Measurements from ENCODE around the gene TENT4A. TPM values are rescaled to one million over a fixed set of nuclear protein-coding genes. Genes with fewer than 3 reads are reported as not detected.

The TENT4A gene
- total and polyA plus RNA-seq, 8 donors = 17.1 to 38.2 (median 31.4) TPM

DNA sequence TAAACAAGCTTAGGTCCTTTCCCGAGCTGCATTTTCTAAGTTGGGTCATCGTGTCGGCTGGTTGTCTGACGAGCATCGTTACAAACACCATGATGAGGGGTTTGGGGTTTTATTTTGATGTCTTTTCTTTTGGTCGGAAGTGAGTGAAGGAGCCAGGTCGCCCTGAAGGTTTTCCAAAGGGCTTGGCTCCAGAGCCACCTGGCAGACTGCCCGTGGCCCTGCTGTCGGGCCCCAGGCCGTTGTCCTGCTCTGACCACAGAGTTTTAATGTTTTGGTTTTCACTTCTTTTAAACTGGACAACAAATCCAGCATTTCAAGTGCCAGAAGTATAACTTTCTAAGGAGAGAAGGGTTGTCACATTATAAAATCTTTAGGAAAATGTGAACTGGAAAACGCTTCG lies 42.3 kb downstream of the TENT4A start:
- intact Hi-C loops (cut with DNase I) = no loop called here
- TF ChIP-seq, protein P1, sequence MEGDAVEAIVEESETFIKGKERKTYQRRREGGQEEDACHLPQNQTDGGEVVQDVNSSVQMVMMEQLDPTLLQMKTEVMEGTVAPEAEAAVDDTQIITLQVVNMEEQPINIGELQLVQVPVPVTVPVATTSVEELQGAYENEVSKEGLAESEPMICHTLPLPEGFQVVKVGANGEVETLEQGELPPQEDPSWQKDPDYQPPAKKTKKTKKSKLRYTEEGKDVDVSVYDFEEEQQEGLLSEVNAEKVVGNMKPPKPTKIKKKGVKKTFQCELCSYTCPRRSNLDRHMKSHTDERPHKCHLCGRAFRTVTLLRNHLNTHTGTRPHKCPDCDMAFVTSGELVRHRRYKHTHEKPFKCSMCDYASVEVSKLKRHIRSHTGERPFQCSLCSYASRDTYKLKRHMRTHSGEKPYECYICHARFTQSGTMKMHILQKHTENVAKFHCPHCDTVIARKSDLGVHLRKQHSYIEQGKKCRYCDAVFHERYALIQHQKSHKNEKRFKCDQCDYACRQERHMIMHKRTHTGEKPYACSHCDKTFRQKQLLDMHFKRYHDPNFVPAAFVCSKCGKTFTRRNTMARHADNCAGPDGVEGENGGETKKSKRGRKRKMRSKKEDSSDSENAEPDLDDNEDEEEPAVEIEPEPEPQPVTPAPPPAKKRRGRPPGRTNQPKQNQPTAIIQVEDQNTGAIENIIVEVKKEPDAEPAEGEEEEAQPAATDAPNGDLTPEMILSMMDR (IDR thresholded peaks at IDR 0.05) = no peak
- Histone ChIP-seq H3K36me3 (peaks cover 0 to 83% of the 10 kb centered on the region in 2 donors), H3K4me3 (no peak overlapping the region), H3K9me3 (no peaks in the 10 kb centered on the region), H3K27me3 (no peaks in the 10 kb centered on the region), H3K4me1 (no peaks in the 10 kb centered on the region), H3K27ac (no peak overlapping the region)
- no peak for ATAC-seq
- no peak for DNase-seq

- no peak for ATAC-seq
- Histone ChIP-seq H3K4me1 (no peaks in the 10 kb centered on the region), H3K27me3 (no peaks in the 10 kb centered on the region), H3K4me3 (no peak overlapping the region), H3K27ac (no peak overlapping the region), H3K36me3 (peaks cover 0 to 79% of the 10 kb centered on the region in 2 donors), H3K9me3 (no peaks in the 10 kb centered on the region)
- TF ChIP-seq, protein P1 (IDR thresholded peaks at IDR 0.05) = no peak
- DNase-seq = no peak
- intact Hi-C loops (cut with DNase I) = no loop called here
Observed at GRCh38 chr5:6755941-6756340, 42.7 kb downstream of the TENT4A start.

- intact Hi-C loops (cut with DNase I) = no loop called here
- no peak overlapping the region for H3K27ac ChIP-seq
- ATAC-seq (no peak), DNase-seq (no peak)
- peaks cover 0 to 63% of the 10 kb centered on the region in 2 donors for H3K36me3 ChIP-seq
- H3K4me1 ChIP-seq = no peaks in the 10 kb centered on the region
- no peaks in the 10 kb centered on the region for H3K27me3 ChIP-seq
- H3K4me3 ChIP-seq = no peak overlapping the region
- H3K9me3 ChIP-seq = peaks cover 0 to 2% of the 10 kb centered on the region in 2 donors
- TF ChIP-seq, protein P1 (IDR thresholded peaks at IDR 0.05) = no peak
Observed at GRCh38 chr5:6757414-6757969, 44.3 kb downstream of the TENT4A start.

DNA sequence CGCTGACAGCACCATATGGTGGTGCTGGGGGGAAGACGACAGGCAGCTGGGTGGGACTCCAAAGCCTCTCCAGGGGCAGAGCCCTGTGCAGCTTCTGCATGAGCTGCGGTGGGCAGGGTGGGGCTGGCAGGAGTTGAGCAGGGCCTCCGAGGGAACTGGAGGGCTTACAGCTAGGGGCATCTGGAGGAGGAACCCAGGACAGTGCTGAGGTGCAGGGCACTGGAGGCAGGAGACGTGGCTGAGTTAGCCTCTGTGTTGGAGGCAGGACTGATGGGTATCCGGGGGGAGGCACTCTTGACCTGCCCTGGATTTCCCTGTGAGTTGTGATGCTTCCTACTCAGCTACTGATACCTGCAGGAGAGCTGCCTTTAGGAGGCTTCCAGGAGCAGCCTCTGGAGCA lies 45.0 kb downstream of the TENT4A start:
- peaks cover 0 to 2% of the 10 kb centered on the region in 2 donors for H3K9me3 ChIP-seq
- DNase-seq (no peak), ATAC-seq (no peak)
- peaks cover 0 to 56% of the 10 kb centered on the region in 2 donors for H3K36me3 ChIP-seq
- H3K27ac ChIP-seq = no peak overlapping the region
- TF ChIP-seq, protein P1 (IDR thresholded peaks at IDR 0.05) = no peak
- H3K27me3 ChIP-seq = no peaks in the 10 kb centered on the region
- H3K4me3 ChIP-seq = no peak overlapping the region
- no peaks in the 10 kb centered on the region for H3K4me1 ChIP-seq
- intact Hi-C loops (cut with DNase I) = no loop called here

DNA sequence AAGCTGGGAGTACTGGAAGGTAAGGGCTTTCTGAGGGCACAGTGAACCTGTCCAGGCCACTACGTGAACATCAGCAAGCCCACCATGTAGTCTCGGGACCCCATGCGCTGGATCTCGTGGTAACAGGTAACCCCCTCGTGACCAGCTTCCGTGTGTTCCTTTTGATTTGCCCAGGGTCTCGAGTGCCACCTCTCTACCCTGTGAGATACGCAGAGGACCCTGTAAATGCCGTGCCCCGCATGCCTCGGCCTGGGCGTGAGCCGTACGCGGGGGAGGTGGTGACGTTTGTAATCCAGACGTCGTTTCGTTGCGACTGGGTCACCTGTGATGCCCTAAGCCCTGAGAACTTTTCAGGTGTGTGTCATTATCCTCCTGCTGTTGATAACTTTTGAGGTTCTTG lies 45.5 kb downstream of the TENT4A start:
- DNase-seq (no peak), ATAC-seq (no peak)
- Histone ChIP-seq H3K9me3 (peaks cover 0 to 2% of the 10 kb centered on the region in 2 donors), H3K27me3 (no peaks in the 10 kb centered on the region), H3K27ac (no peak overlapping the region), H3K4me3 (no peak overlapping the region), H3K36me3 (peaks cover 0 to 51% of the 10 kb centered on the region in 2 donors), H3K4me1 (no peaks in the 10 kb centered on the region)
- intact Hi-C loops (cut with DNase I) = no loop called here
- TF ChIP-seq, protein P1 (IDR thresholded peaks at IDR 0.05) = no peak

All from left lung (tissue), 10 donors.